Astrocyte of the cerebellum (primary cell): ENCODE measurements around the gene PUS7.
A peak's percentile ranks its signal among the peaks of the same experiment; 100 is the strongest.

Experiments used
- DNase-seq: peaks from one replicate; pipeline ENCODE4 v3.0.0-alpha.2; 2011; ENCODE audit warnings: low read depth
- H3K4me3 ChIP-seq: 2 replicates; pipeline ENCODE4 v1.5.1; 2011; ENCODE audit warnings: mild to moderate bottlenecking, low read depth, low read length, moderate library complexity
- CTCF ChIP-seq: IDR thresholded peaks from 2 replicates; pipeline ENCODE4 v1.5.1; 2012; ENCODE audit warnings: low read length, low read depth, moderate library complexity, mild to moderate bottlenecking; ENCODE audit errors: missing control alignments
- in situ Hi-C: cut with HindIII; loops from 2 replicates; pipeline ENCODE4 v1.10.0; 2017; ENCODE audit warnings: low sequenced_read_pairs

Gene PUS7

GRCh38 chr7:105497016-105497415 is 25.1 kb downstream of the PUS7 start:
- no peak for DNase-seq
- TF ChIP-seq CTCF: no peak
- no peak overlapping the region for H3K4me3 ChIP-seq
- in situ Hi-C loops: no loop called here

- DNase-seq: no peak
- H3K4me3 ChIP-seq: no peak overlapping the region
- in situ Hi-C loops: no loop called here
- TF ChIP-seq CTCF: no peak
These were observed 25.6 kb downstream of the PUS7 start for GRCh38 chr7:105496521-105496920.

GRCh38 chr7:105493923-105494315 is 28.2 kb downstream of the PUS7 start:
- in situ Hi-C loops: no loop called here

GRCh38 chr7:105493196-105493922 is 28.7 kb downstream of the PUS7 start:
- no peak overlapping the region for H3K4me3 ChIP-seq
- in situ Hi-C loops: no loop called here
- no peak for DNase-seq
- no peak for TF ChIP-seq CTCF

More at GRCh38 chr7:105493923-105494315, 28.2 kb downstream of the PUS7 start:
- no peak overlapping the region for H3K4me3 ChIP-seq
- TF ChIP-seq CTCF: no peak
- DNase-seq: peak; percentile 78

- TF ChIP-seq CTCF: no peak
- H3K4me3 ChIP-seq: no peak overlapping the region
- DNase-seq: no peak
- in situ Hi-C loops: no loop called here
These were observed 32.7 kb downstream of the PUS7 start for GRCh38 chr7:105489409-105489808.

GRCh38 chr7:105487579-105488571 is 34.2 kb downstream of the PUS7 start:
- peak; percentile 47 for TF ChIP-seq CTCF
- peak; percentile 57 for DNase-seq
- no peak overlapping the region for H3K4me3 ChIP-seq
- in situ Hi-C loops: no loop called here
